Stimulated activated CD8-positive, alpha-beta memory T cell treated with anti-CD3 and anti-CD28 coated beads, Interleukin-15, amount 100 ng/mL, for 48 hours (primary cell): ENCODE data around the gene GOLGA1.
"Not testable (repeated sequence)": the region's sequence is repeated elsewhere in the genome, so short reads cannot be mapped to it uniquely, and the experiment has no call there.

Experiments used
- DNase-seq, 2 donors: peaks; one replicate each; pipeline ENCODE4 v3.0.0-alpha.2; 2020; ENCODE audit warnings: low read depth in 2 of 2

Gene GOLGA1, protein sequence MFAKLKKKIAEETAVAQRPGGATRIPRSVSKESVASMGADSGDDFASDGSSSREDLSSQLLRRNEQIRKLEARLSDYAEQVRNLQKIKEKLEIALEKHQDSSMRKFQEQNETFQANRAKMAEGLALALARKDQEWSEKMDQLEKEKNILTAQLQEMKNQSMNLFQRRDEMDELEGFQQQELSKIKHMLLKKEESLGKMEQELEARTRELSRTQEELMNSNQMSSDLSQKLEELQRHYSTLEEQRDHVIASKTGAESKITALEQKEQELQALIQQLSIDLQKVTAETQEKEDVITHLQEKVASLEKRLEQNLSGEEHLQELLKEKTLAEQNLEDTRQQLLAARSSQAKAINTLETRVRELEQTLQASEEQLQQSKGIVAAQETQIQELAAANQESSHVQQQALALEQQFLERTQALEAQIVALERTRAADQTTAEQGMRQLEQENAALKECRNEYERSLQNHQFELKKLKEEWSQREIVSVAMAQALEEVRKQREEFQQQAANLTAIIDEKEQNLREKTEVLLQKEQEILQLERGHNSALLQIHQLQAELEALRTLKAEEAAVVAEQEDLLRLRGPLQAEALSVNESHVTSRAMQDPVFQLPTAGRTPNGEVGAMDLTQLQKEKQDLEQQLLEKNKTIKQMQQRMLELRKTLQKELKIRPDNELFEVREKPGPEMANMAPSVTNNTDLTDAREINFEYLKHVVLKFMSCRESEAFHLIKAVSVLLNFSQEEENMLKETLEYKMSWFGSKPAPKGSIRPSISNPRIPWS

DNA sequence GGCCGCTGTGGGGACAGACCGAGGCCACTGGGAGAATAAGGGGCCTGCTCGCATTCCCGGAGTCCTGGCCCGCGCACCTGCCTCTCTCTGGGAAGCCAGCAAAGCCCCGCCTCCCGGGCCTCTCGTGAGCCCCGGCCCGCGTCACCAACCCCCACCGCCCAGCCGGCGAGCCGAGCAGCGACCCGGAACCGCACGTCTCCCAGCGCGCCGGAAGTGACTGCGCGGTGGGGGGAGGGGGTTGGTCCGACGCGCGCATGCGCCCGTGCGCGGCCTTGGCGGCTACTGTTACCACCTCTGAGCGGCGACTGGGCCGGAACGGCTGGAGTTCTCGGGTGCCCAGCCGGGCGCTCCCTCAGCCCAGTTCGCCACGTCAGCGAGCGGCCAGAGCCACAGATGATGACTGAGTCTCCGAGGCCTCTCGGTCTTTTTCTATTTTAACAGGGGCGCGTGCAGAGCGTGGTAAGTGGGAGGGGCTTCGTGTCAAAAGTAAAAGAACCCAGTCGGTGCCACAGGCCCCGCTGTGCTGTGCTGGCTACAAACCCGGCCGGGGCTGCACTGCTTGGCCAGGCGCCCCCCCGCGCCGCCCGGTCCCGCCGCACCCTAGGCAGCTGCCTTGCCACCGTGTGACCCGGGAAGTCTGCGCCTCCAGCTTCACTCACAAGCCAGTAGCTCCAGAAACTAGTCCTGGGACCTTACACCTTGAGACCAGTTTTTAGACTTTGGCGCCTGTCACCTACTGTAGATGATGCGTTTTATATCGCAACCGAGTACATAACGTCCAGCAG, at the start of gene GOLGA1:
Gene GOLGA1, minus strand, starts transcription at position 190 of the 785 bp plus-strand sequence. CDS start 2,372 bp downstream, outside the sequence.
- peak; percentile 89 for DNase-seq

DNA sequence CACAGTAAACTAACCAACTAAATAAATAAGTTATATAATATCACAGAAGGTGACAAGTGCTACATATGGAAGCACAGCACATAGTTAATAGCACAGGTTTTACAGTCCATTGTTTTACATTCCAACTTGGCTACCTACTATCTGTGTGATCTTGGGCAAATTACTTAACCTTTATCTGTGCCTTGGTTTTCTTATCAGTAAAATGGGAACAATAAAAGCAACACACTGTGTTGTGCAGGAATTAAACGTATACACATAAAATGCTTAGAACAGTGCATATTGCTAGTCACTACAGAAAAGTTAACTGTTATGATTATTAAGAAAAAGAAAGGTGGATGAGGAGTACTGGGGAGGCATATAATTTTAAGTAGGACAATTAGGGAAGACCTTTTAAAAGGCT, 42.8 kb upstream of the GOLGA1 start:
- no peak for DNase-seq

DNA sequence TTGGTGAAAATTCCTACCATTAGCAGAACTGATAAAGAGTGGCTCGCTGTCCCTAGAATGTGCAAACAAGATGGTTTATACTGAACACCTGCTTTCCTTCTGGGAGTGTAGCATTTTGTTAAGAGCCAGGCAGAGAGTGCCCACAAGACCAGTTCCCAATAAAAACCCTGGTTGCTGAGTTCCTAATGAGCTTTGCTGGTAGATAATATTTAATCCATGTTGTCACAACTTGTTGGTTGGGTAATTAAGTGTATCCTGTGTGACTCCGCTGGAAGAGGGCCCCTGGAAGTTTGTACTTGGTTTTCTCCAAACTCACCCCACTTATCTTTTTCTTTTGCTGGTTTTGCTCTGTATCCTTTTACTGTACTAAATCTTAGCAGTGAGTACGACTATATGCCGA, 39.5 kb upstream of the GOLGA1 start:
- DNase-seq = no peak

DNA sequence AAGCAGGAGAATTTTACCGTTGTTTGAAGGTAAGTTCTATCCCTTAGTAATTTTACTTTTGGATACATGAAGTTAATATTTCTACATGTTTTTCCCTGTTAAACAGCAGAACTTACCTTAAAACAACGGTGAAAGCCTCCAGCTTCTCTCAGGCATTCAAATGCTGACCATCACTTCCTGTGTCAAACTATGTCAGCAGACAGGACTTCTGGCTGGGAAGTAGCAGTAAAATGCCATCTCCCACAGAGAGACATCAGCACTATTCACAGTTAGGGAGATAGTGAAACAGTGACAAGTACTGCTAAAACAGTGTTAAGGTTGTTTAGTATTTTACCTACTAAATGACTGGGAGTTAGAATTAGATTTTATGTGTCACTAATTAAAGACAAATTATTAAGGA, 34.2 kb upstream of the GOLGA1 start:
- DNase-seq = no peak

DNA sequence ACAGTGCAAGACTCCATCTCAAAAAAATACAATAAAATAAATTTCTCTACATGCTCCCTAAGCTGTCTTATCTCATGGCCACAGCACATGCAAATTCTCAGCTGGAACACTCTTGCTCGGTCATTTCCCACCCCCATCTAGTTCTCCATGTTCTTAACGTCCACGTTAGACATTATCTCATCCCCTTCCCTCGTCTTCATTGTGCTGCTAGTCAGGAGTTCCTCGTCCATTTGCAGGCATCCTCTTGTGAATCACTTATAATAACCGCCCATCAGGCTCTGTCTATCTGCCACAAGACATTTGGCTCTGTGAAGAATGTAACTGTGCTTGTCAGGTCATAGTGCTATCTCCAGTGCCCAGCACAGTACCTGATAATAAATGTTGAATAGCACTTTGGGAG, 32.9 kb upstream of the GOLGA1 start:
- no peak for DNase-seq

DNA sequence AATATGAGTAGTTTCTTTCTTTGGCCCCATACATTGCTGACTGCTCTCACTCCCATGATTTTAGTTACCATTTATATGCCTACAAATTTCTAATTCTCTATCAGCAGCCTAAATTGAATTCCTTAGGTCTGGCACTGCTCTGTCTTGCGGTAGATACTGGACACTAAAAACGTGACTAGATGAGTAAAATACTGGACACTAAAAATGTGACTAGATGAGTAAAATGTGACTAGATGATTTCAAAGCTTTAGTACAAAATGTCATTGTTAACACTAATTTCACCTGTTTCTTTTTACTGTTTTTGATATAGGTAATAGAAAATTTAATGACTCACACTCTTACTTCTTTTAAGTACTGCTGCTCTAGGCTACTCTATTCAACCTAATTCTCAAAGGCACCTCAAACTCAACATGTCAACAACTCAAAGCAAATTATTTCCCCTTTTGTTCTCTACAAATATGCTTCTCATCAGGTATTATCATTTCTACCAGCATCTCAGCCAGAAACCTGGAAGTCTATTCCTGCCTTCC, 31.4 kb upstream of the GOLGA1 start:
- DNase-seq = no peak

DNA sequence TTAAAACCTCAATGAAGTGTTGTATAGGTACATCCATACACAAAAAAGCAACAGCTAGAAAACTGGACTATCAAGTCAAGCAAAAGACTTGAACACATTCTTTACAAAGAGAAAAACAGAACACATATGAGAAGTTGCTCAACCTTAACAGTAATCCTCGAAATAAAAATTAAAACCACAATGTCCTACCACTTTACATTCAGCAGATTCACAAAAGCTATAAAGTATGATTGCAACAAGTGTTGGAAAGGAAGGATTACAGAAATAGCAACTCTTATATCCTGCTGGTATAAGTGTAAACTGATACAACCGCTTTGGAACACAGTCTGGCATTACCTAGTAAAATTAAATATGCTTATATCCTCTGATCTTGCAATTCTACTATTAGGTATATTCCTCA, 28.5 kb upstream of the GOLGA1 start:
- no peak for DNase-seq

DNA sequence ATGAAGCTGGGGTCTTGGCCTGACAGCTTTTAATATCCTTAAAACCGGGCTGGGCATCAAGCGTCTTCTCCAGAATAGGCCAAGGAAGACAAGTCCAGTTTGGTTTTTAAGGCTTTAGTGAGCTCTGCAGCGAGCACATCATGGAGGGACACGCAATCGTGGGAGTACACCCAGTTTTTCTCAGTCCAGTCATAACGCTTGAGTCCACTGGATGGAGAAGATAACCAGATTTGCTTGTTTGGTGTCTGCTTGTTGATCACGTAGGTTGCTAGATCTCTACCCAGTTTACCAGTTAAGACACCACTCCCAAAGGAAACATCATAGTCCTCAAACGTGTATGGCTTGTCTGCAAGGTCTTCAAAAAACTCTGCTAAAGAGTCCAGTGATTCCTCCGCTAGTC, 27.4 kb upstream of the GOLGA1 start:
- no peak for DNase-seq

DNA sequence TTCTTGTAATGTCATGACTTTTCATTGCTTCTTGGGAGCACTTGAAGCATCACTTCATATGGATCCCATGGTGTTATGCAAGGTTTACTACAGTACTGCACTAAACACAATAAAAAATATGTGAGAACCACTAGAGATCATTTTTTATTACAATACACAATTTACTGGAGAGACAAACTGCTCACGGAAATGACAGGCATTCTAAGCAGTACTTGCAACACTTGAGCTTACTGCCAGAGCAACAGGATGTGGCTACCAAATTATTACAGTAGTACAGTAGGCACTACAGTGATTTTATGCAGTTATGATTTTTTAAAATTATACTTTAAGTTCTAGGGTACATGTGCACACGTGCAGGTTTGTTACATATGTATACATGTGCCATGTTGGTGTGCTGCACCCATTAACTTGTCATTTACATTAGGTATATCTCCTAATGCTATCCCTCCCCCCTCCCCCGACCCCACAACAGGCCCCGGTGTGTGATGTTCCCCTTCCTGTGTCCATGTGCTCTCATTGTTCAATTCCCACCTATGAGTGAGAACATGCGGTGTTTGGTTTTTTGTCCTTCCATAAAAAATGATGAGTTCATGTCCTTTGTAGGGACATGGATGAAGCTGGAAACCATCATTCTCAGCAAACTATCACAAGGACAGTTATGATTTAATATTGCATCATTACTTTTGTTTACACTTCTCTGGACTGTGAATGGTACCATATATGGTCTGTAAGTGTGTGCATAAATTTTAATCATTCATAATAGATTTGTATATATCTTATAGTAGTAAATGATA, 25.1 kb upstream of the GOLGA1 start:
- not testable (repeated sequence) for DNase-seq

DNA sequence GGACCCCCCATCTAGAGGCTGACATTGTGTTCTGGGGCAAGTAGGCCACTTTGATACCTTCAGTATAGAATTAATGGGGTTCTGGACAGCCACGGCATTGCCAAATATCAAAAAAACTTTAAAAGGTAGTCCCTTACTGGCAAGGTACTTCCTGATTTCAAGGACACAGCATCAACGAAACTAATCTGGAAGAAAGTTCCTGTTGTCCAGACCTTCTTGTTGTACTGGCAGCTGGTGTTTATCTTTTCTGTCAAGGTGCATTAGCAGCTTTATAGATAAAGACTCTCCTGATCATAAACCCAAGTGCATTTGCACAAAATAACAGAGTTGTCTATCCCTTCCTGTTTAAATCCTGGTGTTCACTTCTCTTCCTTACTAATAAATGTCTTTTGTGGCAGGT, 23.7 kb upstream of the GOLGA1 start:
- DNase-seq = no peak

DNA sequence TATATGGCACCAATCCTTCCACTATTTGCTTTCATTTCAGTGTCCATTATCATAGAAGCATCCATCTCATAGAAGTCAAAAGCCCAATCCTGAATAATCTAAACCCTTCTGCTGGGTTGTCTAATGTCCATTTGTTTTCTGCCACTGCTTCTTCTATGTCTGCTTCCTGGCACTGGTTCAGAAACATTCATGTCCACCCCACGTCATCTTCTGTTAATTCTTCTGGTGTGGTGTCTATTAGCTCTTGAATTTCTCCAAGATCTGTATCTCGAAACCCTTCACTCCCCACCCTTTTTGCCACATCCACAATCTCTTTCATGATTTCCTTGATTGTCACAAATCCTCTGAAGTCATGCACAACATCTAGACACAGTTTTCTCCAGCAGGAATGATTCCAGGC, 23.2 kb upstream of the GOLGA1 start:
- no peak for DNase-seq

DNA sequence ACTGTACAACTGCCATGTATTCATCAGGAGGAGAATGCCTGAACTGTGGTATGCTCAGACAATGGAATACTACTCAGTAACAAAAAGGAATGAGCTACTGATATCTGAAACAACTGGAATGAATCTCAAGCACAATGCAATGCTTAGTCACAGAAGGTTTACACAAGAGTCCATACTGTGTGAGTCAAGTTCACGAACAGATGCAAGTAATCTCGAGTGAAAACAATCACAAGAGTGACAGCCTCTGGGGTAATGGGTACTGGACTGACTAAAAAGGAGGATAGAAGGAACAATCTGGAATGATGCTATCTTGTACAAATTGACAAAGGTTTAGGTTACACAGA, 19.5 kb upstream of the GOLGA1 start:
- no peak for DNase-seq

DNA sequence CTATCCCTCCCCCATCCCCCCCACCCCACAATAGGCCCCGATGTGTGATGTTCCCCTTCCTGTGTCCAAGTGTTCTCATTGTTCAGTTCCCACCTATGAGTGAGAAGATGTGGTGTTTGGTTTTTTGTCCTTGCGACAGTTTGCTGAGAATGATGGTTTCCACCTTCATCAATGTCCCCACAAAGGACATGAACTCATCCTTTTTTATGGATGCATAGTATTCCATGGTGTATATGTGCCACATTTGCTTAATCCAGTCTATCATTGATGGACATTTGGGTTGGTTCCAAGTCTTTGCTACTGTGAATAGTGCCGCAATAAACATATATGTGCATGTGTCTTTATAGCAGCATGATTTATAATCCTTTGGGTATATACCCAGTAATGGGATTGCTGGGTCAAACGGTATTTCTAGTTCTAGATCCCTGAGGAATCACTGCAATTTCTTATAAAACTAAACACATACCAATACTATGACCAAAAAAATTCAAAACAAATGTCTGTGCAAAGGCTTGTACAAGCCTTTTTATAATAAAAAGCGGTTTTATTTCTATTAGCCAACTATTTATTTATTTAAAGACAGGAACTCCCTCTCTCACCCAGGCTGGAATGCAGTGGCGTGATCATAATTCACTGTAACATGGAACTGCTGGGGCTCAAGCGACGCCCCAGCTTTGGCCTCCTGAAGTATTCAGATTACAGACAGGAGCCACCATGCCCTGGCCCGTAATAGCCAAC, 19.0 kb upstream of the GOLGA1 start:
- DNase-seq = not testable (repeated sequence)

DNA sequence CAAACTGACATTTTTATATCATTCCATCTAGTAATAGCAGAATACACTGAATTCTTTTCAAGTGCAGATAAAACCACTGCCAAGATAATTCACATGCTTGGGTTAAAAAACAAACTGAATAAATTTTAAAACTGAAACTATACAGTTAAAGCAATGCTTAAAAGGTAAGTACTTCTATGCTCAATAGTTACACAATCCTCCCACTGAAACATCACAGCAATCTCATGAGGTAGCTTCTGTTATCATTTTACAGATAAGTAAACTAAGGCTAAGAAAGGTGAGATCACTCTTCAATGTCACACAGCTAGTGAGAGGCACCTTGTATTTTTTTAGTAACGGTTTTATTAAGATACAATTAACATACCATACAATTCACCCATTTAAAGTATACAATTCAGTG, 13.4 kb upstream of the GOLGA1 start:
- DNase-seq = no peak

DNA sequence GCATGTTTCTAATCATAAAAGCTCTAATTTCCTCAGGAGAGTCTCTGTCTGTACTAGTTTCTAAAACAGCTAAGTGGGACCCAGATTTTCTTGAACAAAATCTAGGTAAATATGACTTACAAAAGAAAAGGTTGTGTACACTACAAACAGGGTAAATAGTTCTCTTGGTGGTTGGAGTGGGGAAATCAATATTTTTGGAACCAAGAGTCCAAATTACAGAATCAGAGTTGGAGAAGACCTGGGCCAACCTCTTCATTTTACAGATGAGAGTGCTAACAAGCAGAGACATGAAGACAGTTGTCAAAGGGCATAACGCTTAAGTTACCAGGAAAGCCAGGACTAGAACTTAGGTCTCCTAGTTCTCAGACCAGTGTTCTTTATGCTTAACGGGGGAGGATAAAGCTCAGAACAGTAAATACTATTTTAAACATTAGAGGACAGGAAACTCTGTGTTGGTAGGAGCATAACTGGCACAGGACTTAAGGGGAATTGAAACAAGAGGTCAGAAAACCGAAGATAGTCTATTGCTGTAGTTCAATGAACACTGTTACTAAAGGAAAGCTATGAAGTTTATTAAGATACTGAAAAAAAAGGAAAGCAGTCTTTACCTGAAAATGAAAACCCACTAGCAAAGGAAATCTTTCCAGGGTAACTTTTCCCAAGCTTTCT, 9.3 kb upstream of the GOLGA1 start:
- no peak for DNase-seq

DNA sequence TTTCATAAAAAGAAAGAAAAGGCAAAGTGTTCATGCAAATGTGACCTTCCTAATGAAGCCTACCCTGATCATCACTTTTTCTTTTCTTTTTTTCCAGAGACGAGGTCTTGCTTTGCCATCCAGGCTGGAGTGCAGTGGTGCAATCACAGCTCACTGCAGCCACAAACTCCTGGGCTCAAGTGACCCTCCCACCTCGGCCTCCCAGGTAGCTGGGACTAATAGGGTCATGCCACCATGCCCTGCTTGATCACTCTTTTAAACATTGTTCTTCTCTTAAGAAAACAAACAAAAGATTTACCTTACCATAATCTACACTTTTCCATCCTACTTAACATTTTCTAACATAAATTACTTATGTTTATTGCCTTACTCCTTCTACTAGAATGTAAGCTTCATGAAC, 8.5 kb upstream of the GOLGA1 start:
- DNase-seq = no peak

DNA sequence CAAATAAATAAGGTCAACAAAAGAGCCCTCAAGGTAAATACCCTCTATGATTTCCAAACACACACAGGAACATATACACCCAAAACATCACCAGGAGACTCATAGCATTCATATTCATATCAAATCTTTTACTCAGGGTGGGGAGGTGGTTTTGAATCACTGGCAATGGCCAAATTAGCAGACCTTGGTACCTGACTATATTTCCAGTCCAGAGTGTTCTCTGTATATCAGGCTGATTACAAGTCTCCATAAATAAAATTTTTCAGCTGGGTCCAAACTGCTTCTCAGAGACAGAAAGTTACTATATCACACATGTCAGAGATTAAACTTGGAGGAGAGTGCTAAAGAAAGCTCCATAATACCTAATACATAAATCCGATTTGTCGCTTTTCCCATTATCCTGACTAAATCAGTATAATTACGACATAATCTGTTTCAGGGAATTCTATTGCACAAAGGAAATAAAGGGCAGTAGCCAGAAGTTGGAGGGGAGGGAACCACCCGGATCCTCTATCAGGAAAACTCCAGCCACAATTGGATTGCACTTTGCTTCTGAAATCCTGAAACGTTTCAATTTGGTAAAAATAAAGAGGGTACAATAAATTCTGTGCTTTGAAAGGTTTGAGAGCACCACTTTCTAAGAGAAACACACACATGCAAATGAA, 7.0 kb upstream of the GOLGA1 start:
- DNase-seq = no peak

DNA sequence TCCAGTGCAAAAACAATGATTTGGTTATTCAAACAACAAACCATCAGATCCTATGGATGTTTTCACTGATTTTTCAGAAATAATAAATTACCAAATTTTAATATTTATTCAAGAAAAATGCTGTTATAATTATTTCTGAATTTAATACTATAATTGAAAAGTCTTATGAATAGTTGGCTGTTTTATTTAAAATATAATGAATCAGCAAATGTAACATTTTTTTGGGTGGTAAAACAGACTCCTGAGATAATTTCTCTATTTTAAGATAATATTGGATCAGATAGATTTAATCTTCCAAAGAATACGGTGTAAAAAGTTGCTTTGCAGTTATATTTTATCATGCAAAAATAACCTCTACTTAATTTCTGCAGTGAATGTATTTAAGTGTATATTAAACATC, 5.3 kb upstream of the GOLGA1 start:
- no peak for DNase-seq

DNA sequence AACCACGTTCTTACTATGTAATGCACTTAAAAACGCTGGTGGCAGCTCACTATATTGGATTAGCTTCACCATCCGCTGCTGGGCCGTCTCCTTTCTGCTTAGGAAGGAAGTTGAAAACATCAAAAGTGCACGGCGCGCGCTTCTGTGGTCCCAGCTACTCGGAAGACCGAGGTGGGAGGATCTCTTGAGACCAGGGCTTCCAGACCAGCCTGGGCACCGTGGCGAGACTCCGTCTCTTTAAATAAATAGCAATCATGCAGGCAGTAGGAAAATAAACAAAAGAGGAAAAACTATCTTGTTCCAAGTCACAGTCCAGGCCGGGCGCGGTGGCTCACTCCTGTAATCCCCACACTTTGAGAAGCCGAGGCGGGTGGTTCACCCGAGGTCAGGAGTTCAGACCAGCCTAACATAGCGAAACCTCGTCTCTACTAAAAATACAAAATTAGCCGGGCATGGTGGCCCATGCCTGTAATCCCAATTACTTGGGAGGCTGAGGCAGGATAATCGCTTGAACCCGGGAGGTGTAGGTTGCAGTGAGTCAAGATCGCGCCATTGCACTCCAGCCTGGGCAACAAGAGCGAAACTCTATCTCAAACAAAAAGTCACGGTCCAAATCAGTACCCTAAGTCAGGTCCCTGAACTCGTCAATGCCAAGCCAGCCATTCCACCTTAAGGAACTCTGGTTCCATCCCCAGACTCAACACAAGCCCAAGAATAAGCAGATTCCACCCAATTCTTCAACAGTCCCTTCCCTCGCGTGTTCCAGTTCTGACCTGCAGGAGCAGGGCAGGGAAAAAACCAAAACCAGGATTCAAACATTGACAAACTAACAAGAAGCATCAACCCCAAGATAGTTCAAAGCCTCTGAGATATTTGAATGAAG, 1.0 kb upstream of the GOLGA1 start:
- DNase-seq = peak; percentile 34 to 42
